H1 (cell line): ENCODE results near the gene CRADD. TPM values are rescaled to one million over a fixed set of nuclear protein-coding genes. Genes with fewer than 3 reads are reported as not detected.
A peak's percentile ranks its signal among the peaks of the same experiment; 100 is the strongest.

Experiments
- CTCF ChIA-PET: fragments of 300-600 bp; sonication (Branson Sonifier 250); formaldehyde crosslinking; loops from one replicate; lab custom pipeline; 2021; ENCODE audit not compliant: partially characterized antibody; lab: Charles Lee
- POLR2A ChIA-PET: fragments of 300-600 bp; sonication (Branson Sonifier 250); formaldehyde crosslinking; loops from one replicate; lab custom pipeline; 2021; ENCODE audit warnings: inconsistent platforms; ENCODE audit not compliant: partially characterized antibody; lab: Charles Lee
- DNase-seq, 2 experiments: peaks; one replicate each; pipeline versions ENCODE4 v3.0.0 to v3.0.0-alpha.2; 2010 to 2022; ENCODE audit warnings: low spot score in 2 of 2, low read depth in 1 of 2, mixed read lengths in 1 of 2
- FAIRE-seq: peaks from 2 replicates; lab custom pipeline; 2011; peaks lifted over from hg19 to GRCh38; lab: Jason Lieb, UNC
- H2AFZ ChIP-seq: 2 replicates; pipeline ENCODE4 v1.8.1; 2012; ENCODE audit warnings: low read length, inconsistent platforms
- H2AK5ac ChIP-seq: 2 replicates; pipeline ENCODE4 v1.6.1; 2013; ENCODE audit warnings: low read depth, low read length
- H2BK120ac ChIP-seq: replicated peaks from 2 replicates; pipeline ENCODE3; 2013; ENCODE audit warnings: low read depth, low read length, inconsistent platforms
- H2BK12ac ChIP-seq: 2 replicates; pipeline ENCODE4 v1.6.1; 2013; ENCODE audit warnings: low read depth, low read length
- H2BK15ac ChIP-seq: 2 replicates; pipeline ENCODE4 v1.6.1; 2013; ENCODE audit warnings: low read length
- H2BK20ac ChIP-seq: 2 replicates; pipeline ENCODE4 v1.6.1; 2013; ENCODE audit warnings: low read length
- H2BK5ac ChIP-seq: 2 replicates; pipeline ENCODE4 v1.6.1; 2013; ENCODE audit warnings: low read depth, low read length
- H3K14ac ChIP-seq: 2 replicates; pipeline ENCODE4 v1.6.1; 2013; ENCODE audit warnings: inconsistent platforms; ENCODE audit not compliant: insufficient read length
- H3K18ac ChIP-seq: 2 replicates; pipeline ENCODE4 v1.6.1; 2013; ENCODE audit warnings: low read length; ENCODE audit errors: extremely low read depth
- H3K23ac ChIP-seq: 2 replicates; pipeline ENCODE4 v1.6.1; 2013; ENCODE audit warnings: inconsistent platforms; ENCODE audit not compliant: insufficient read length
- H3K23me2 ChIP-seq: 2 replicates; pipeline ENCODE4 v1.6.1; 2013; ENCODE audit warnings: low read depth, low read length
- H3K27ac ChIP-seq: 2 replicates; pipeline ENCODE4 v1.6.1; 2011; ENCODE audit warnings: low read depth, low read length, inconsistent platforms
- H3K27me3 ChIP-seq, 4 experiments: replicated peaks in 1 of 4; 1 replicate in 1 of 4; 2 replicates in 3 of 4; pipeline versions ENCODE4 v1.6.1 to v1.8.1; 2011 to 2013; ENCODE audit warnings: low read length in 3 of 4, mild to moderate bottlenecking in 3 of 4, inconsistent platforms in 2 of 4, mixed read lengths in 2 of 4, moderate library complexity in 1 of 4; ENCODE audit not compliant: control insufficient read depth in 3 of 4, insufficient read depth in 3 of 4; ENCODE audit errors: extremely low read depth in 1 of 4
- H3K36me3 ChIP-seq, 4 experiments: 2 replicates each; pipeline versions ENCODE4 v1.6.1 to v1.8.1; 2011 to 2013; ENCODE audit warnings: mild to moderate bottlenecking in 4 of 4, low read length in 3 of 4, moderate library complexity in 2 of 4, control low read depth in 1 of 4, inconsistent platforms in 1 of 4; ENCODE audit not compliant: insufficient read depth in 4 of 4, control insufficient read depth in 2 of 4
- H3K4ac ChIP-seq: replicated peaks from 2 replicates; pipeline ENCODE3; 2013; ENCODE audit warnings: low read length, low read depth, mixed read lengths, inconsistent platforms; ENCODE audit not compliant: insufficient read length
- H3K4me1 ChIP-seq, 4 experiments: replicated peaks in 1 of 4; 1 replicate in 1 of 4; 2 replicates in 3 of 4; pipeline versions ENCODE4 v1.6.1 to v1.8.1; 2011 to 2013; ENCODE audit warnings: low read length in 3 of 4, inconsistent platforms in 2 of 4, mixed read lengths in 1 of 4; ENCODE audit not compliant: insufficient read depth in 4 of 4, control insufficient read depth in 3 of 4
- H3K4me2 ChIP-seq, 2 experiments: 2 replicates each; pipeline versions ENCODE4 v1.6.1 to v1.8.1; 2011 to 2013; ENCODE audit warnings: low read depth in 2 of 2, low read length in 2 of 2, control low read depth in 1 of 2, inconsistent platforms in 1 of 2, mild to moderate bottlenecking in 1 of 2; ENCODE audit not compliant: insufficient read depth in 1 of 2
- H3K4me3 ChIP-seq, 4 experiments: fragments of 200-600, 300-600 bp in 1 of 4; sonication (generic), shearing (Covaris generic), sonication (Bioruptor Twin) in 1 of 4; 2 replicates each; pipeline versions ENCODE4 v1.5.1 to v1.8.1; 2011 to 2016; ENCODE audit warnings: low read length in 4 of 4, low read depth in 3 of 4, control low read depth in 2 of 4, inconsistent platforms in 2 of 4, mild to moderate bottlenecking in 2 of 4, mixed read lengths in 1 of 4, moderate library complexity in 1 of 4; ENCODE audit not compliant: insufficient read depth in 2 of 4; ENCODE audit errors: extremely low read depth in 1 of 4
- H3K56ac ChIP-seq: replicated peaks from 2 replicates; pipeline ENCODE3; 2013; ENCODE audit warnings: low read depth, mild to moderate bottlenecking, mixed read lengths, low read length, inconsistent platforms; ENCODE audit not compliant: insufficient read length
- H3K79me1 ChIP-seq: 2 replicates; pipeline ENCODE4 v1.6.1; 2013; ENCODE audit warnings: low read depth, low read length, control low read depth
- H3K79me2 ChIP-seq, 2 experiments: 2 replicates each; pipeline versions ENCODE4 v1.6.1 to v1.8.1; 2012 to 2013; ENCODE audit warnings: low read length in 2 of 2, mild to moderate bottlenecking in 2 of 2, inconsistent platforms in 1 of 2; ENCODE audit not compliant: insufficient read depth in 2 of 2, control insufficient read depth in 1 of 2
- H3K9ac ChIP-seq, 4 experiments: replicated peaks in 1 of 4; 1 replicate in 1 of 4; 2 replicates in 3 of 4; pipeline versions ENCODE4 v1.6.1 to v1.8.1; 2011 to 2013; ENCODE audit warnings: low read depth in 3 of 4, low read length in 3 of 4, control low read depth in 2 of 4, mild to moderate bottlenecking in 2 of 4, moderate library complexity in 2 of 4, inconsistent platforms in 1 of 4; ENCODE audit errors: extremely low read depth in 1 of 4
- H3K9me3 ChIP-seq, 2 experiments: 2 replicates each; pipeline versions ENCODE4 v1.6.1 to v1.8.1; 2012 to 2013; ENCODE audit warnings: mild to moderate bottlenecking in 2 of 2, moderate library complexity in 2 of 2, control low read depth in 1 of 2, inconsistent platforms in 1 of 2, low read depth in 1 of 2, low read length in 1 of 2, mixed read lengths in 1 of 2; ENCODE audit not compliant: insufficient read depth in 2 of 2
- H4K20me1 ChIP-seq, 2 experiments: replicated peaks in 1 of 2; 2 replicates each; pipeline versions ENCODE3 to v1.8.1; 2011 to 2013; ENCODE audit warnings: inconsistent platforms in 2 of 2, low read length in 2 of 2, mild to moderate bottlenecking in 1 of 2; ENCODE audit not compliant: insufficient read depth in 2 of 2, control insufficient read depth in 1 of 2
- H4K5ac ChIP-seq: 2 replicates; pipeline ENCODE4 v1.6.1; 2013; ENCODE audit warnings: low read length, low read depth, mixed read lengths, inconsistent platforms; ENCODE audit not compliant: insufficient read length
- H4K8ac ChIP-seq: 2 replicates; pipeline ENCODE4 v1.8.0; 2013; ENCODE audit warnings: mild to moderate bottlenecking, moderate library complexity, low read length, inconsistent platforms; ENCODE audit not compliant: insufficient read depth; ENCODE audit errors: extremely low read depth
- H4K91ac ChIP-seq: replicated peaks from 2 replicates; pipeline ENCODE3; 2013; ENCODE audit warnings: low read length, mixed read lengths, inconsistent platforms; ENCODE audit not compliant: insufficient read length
- BCL11A ChIP-seq, 2 experiments: IDR thresholded peaks; one replicate each; pipeline ENCODE4 v1.6.1; 2011; ENCODE audit warnings: low read depth in 2 of 2, low read length in 2 of 2, mild to moderate bottlenecking in 2 of 2
- CTBP2 ChIP-seq: IDR thresholded peaks from 2 replicates; pipeline ENCODE4 v1.7.0; 2011; ENCODE audit warnings: borderline replicate concordance, mild to moderate bottlenecking, moderate library complexity, mixed read lengths, low read length; ENCODE audit not compliant: insufficient read depth, insufficient read length
- GTF2F1 ChIP-seq: IDR thresholded peaks from 2 replicates; pipeline ENCODE4 v1.6.1; 2012; ENCODE audit warnings: low read depth, low read length, improper control_type of control experiment, borderline replicate concordance
- MAFK ChIP-seq: IDR thresholded peaks from 2 replicates; pipeline ENCODE4 v1.6.1; 2012; ENCODE audit warnings: low read depth, mild to moderate bottlenecking, improper control_type of control experiment, low read length
- RBBP5 ChIP-seq: IDR thresholded peaks from 2 replicates; pipeline ENCODE4 v1.7.1; 2012; ENCODE audit warnings: low read depth, mild to moderate bottlenecking, inconsistent platforms, low read length, moderate library complexity, borderline replicate concordance
- RXRA ChIP-seq: IDR thresholded peaks from 2 replicates; pipeline ENCODE4 v1.6.1; 2011; ENCODE audit warnings: low read depth, mild to moderate bottlenecking, low read length, moderate library complexity; ENCODE audit not compliant: insufficient read depth
- SIN3A ChIP-seq, 2 experiments: IDR thresholded peaks in 1 of 2; conservative IDR thresholded peaks in 1 of 2; 2 replicates each; pipeline ENCODE4 v1.6.1; 2011 to 2012; ENCODE audit warnings: low read length in 2 of 2, improper control_type of control experiment in 1 of 2, low read depth in 1 of 2, mild to moderate bottlenecking in 1 of 2
- SP1 ChIP-seq: IDR thresholded peaks from 2 replicates; pipeline ENCODE4 v1.6.1; 2011; ENCODE audit warnings: low read depth, low read length
- TCF12 ChIP-seq: IDR thresholded peaks from 2 replicates; pipeline ENCODE4 v1.6.1; 2011; ENCODE audit warnings: low read depth, mild to moderate bottlenecking, low read length
- USF2 ChIP-seq: IDR thresholded peaks from 2 replicates; pipeline ENCODE4 v1.6.1; 2011; ENCODE audit warnings: low read length, improper control_type of control experiment
- WGBS, 2 experiments: shearing (Covaris generic) in 1 of 2; methylation state at CpG; one replicate each; pipeline versions ENCODE4 v1.1.6 to v1.1.7; 2013 to 2015; ENCODE audit warnings: low lambda C conversion rate in 2 of 2, mixed read lengths in 2 of 2, inconsistent platforms in 1 of 2, low coverage in 1 of 2, missing lambda C conversion rate in 1 of 2; ENCODE audit not compliant: insufficient replicate concordance in 2 of 2, insufficient coverage in 1 of 2, insufficient read length in 1 of 2; ENCODE audit errors: extremely low coverage in 1 of 2, missing lambda C conversion rate in 1 of 2; 5-methylcytosine and 5-hydroxymethylcytosine counted together
- polyA plus RNA-seq, 7 experiments: library from polyadenylated mRNA; depleted of rRNA in 3 of 7; stranded (reverse) in 5 of 7; unstranded in 2 of 7; fragments of >200 nt in 5 of 7; fragments of 200-250 nt in 2 of 7; gene quantifications; 1 replicate in 5 of 7; 2 replicates in 1 of 7; 4 replicates in 1 of 7; pipeline versions ENCODE4 v1.2.1 to v1.2.3, GENCODE V29; 2011 to 2013; ENCODE audit warnings: missing spikeins in 2 of 7, mixed read lengths in 2 of 7
- total RNA-seq: library from RNA; stranded (reverse); fragmentation: NEBNext Ultra II Directional; extraction: Animal tissue kit (Norgen Biotek cat#: 25700); gene quantifications from 2 replicates; pipeline ENCODE4 v1.2.1, GENCODE V29; 2021
- TF ChIP-seq, protein P1 (sequence below): IDR thresholded peaks from 2 replicates; pipeline ENCODE4 v1.6.1; 2012; ENCODE audit warnings: inconsistent platforms

Gene CRADD
- total and polyA plus RNA-seq, 2 of the 8 experiments (the other 6 are each of a cell fraction or from before 2014, with no cell fraction given): 8.1 to 15.4 TPM

GRCh38 chr12:93849946-93850345 lies 172.8 kb downstream of the CRADD start:
- no peak overlapping the region for H3K23ac ChIP-seq
- 96% methylated on average over 14 of the region's 15 CpGs; no CpG with 5 or more reads in 1 of the 2 experiments for WGBS, 2 experiments
- no peak overlapping the region for H3K9ac ChIP-seq
- DNase-seq: no peak
- no peak overlapping the region for H3K14ac ChIP-seq
- H3K27me3 ChIP-seq: no peaks in the 10 kb centered on the region
- H2AFZ ChIP-seq: no peak overlapping the region
- H3K18ac ChIP-seq: no peak overlapping the region
- no peak overlapping the region for H2AK5ac ChIP-seq
- H3K4me3 ChIP-seq: no peak overlapping the region
- H3K4me1 ChIP-seq: peaks cover 0 to 2% (median under 1%) of the 10 kb centered on the region in 4 experiments; a peak in 2 of 7 replicates
- ChIA-PET POLR2A (no interaction called here), CTCF (no interaction called here)
- H4K20me1 ChIP-seq: no peaks in the 10 kb centered on the region
- H4K91ac ChIP-seq: no peak overlapping the region
- no peak overlapping the region for H3K4me2 ChIP-seq
- no peak overlapping the region for H3K27ac ChIP-seq
- no peaks in the 10 kb centered on the region for H3K36me3 ChIP-seq
- TF ChIP-seq, protein P1, sequence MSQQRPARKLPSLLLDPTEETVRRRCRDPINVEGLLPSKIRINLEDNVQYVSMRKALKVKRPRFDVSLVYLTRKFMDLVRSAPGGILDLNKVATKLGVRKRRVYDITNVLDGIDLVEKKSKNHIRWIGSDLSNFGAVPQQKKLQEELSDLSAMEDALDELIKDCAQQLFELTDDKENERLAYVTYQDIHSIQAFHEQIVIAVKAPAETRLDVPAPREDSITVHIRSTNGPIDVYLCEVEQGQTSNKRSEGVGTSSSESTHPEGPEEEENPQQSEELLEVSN: no peak
- no peak for TF ChIP-seq USF2
- TF ChIP-seq RXRA: no peak
- TF ChIP-seq GTF2F1: no peak
- no peak for TF ChIP-seq SIN3A (conservative IDR thresholded peaks at IDR 0.05 in 1 of 2, IDR thresholded peaks at IDR 0.05 in 1 of 2; ENCODE audit: low read depth in 1 of 2, low read length in 2 of 2)
- TF ChIP-seq CTBP2: no peak
- TF ChIP-seq BCL11A (IDR thresholded peaks at IDR 0.05; ENCODE audit: low read depth in 2 of 2, low read length in 2 of 2): no peak
- TF ChIP-seq TCF12: no peak
- TF ChIP-seq SP1: no peak
- TF ChIP-seq MAFK: no peak
- TF ChIP-seq RBBP5: no peak
- TF ChIP-seq, all 59 proteins: peak for 0
- Histone ChIP-seq H3K23me2 (no peaks in the 10 kb centered on the region), H2BK5ac (no peak overlapping the region), H3K56ac (no peak overlapping the region), H2BK120ac (no peak overlapping the region), H3K79me1 (no peaks in the 10 kb centered on the region), H3K4ac (no peak overlapping the region), H2BK20ac (no peak overlapping the region), H2BK15ac (no peak overlapping the region), H4K8ac (peak overlapping the region; percentile 28; the same call in 1 of the 2 replicates), H3K79me2 (no peaks in the 10 kb centered on the region), H3K9me3 (no peaks in the 10 kb centered on the region), H4K5ac (no peak overlapping the region), H2BK12ac (no peak overlapping the region)
- FAIRE-seq: no peak
